Urinary bladder (tissue), 2 donors: Measurements from ENCODE around the gene TPPP. TPM values are rescaled to one million over a fixed set of nuclear protein-coding genes. Genes with fewer than 3 reads are reported as not detected.

ENCODE experiments used
- polyA plus RNA-seq: library from polyadenylated mRNA; stranded (reverse); fragments of 200-250 nt; gene quantifications from one replicate; pipeline ENCODE4 v1.2.3, GENCODE V29; 2013
- total RNA-seq: library from RNA; depleted of rRNA; stranded (reverse); fragments of >200 nt; gene quantifications from one replicate; pipeline ENCODE4 v1.2.3, GENCODE V29; 2014
- donor health status: healthy.

The TPPP gene
- total and polyA plus RNA-seq, 2 donors, result 4.1 to 17.5 TPM

Other genes with a start within 250 kb of the TPPP start
- gene SLC9A3, start 168.9 kb downstream of the TPPP start, total RNA-seq, result 2.1 TPM
- gene SLC9A3, start 168.9 kb downstream of the TPPP start, polyA plus RNA-seq, result 2.8 TPM
- gene CEP72, start 81.0 kb downstream of the TPPP start, total RNA-seq, result 5.7 TPM
- gene CEP72, start 81.0 kb downstream of the TPPP start, polyA plus RNA-seq, result 3.6 TPM
- 1.4 TPM for gene ZDHHC11B, start 91.4 kb upstream of the TPPP start, total RNA-seq
- 5.8 TPM for gene ZDHHC11B, start 91.4 kb upstream of the TPPP start, polyA plus RNA-seq
- 9.3 TPM for gene ZDHHC11, start 157.6 kb upstream of the TPPP start, total RNA-seq
- gene ZDHHC11, start 157.6 kb upstream of the TPPP start, polyA plus RNA-seq, result 5.9 TPM
- gene BRD9, start 199.4 kb upstream of the TPPP start, total RNA-seq, result 27.8 TPM
- gene BRD9, start 199.4 kb upstream of the TPPP start, polyA plus RNA-seq, result 27.6 TPM
- 8.7 TPM for gene TRIP13, start 199.5 kb upstream of the TPPP start, total RNA-seq
- gene TRIP13, start 199.5 kb upstream of the TPPP start, polyA plus RNA-seq, result 1.6 TPM